ENCODE results near the gene FAM118B. TPM values are rescaled to one million over a fixed set of nuclear protein-coding genes. Genes with fewer than 3 reads are reported as not detected.

Gene FAM118B
- total RNA-seq, 1 experiment from 2014 or later, result 41.6 TPM

DNA sequence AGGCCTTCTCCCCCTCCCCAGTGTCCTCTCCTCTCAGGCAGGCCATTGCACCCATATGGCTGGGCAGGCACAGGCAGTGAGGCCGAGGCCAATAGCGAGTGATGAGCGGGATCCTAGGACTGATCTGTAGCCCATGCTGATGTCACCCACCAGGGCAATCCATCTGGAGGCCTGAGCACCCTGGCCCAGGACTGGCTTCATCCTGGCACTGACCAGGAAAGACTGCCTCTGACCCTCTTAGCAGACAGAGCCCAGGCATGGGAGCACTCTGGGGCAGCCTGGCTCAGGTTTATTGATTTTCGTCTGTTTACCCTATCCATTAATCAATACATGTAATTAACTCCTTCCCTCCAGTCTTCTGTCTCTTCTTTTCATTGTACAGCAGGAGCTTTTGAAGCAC, 66.2 kb downstream of the FAM118B start:
- Histone ChIP-seq H3K27me3 (ENCODE audit: control insufficient read depth, insufficient read depth, low read length) (no peaks in the 10 kb centered on the region), H3K4me1 (ENCODE audit: control insufficient read depth, insufficient read depth, low read length) (peaks cover 6% of the 10 kb centered on the region; the same call in 1 of the 2 replicates), H3K4me3 (ENCODE audit: low read depth in 2 of 2, low read length in 2 of 2) (no peak overlapping the region), H3K9me3 (ENCODE audit: control insufficient read depth, insufficient read depth, low read depth, low read length) (no peaks in the 10 kb centered on the region), H3K27ac (ENCODE audit: low read length) (no peak overlapping the region), H3K36me3 (ENCODE audit: control insufficient read depth, insufficient read depth, low read length) (peaks cover 7% of the 10 kb centered on the region; the same call in 1 of the 2 replicates)
- CTCF ChIA-PET, result no interaction called here
- in situ Hi-C loops (cut with HindIII; ENCODE audit: low pct_unique_long_range_greater_than_20kb, low sequenced_read_pairs), result no loop called here
- no peak for ATAC-seq
- intact Hi-C loops (cut with micrococcal nuclease; ENCODE audit: unreplicated experiment), result no loop called here
- TF ChIP-seq SIN3A (IDR thresholded peaks at IDR 0.05; ENCODE audit: borderline replicate concordance, insufficient read depth, low read depth, low read length) (no peak), TCF7L2 (IDR thresholded peaks at IDR 0.05; ENCODE audit: low read depth, low read length) (no peak), POLR2AphosphoS5 (IDR thresholded peaks at IDR 0.05; ENCODE audit: low read depth, low read length) (no peak)
- TF ChIP-seq, protein P1, sequence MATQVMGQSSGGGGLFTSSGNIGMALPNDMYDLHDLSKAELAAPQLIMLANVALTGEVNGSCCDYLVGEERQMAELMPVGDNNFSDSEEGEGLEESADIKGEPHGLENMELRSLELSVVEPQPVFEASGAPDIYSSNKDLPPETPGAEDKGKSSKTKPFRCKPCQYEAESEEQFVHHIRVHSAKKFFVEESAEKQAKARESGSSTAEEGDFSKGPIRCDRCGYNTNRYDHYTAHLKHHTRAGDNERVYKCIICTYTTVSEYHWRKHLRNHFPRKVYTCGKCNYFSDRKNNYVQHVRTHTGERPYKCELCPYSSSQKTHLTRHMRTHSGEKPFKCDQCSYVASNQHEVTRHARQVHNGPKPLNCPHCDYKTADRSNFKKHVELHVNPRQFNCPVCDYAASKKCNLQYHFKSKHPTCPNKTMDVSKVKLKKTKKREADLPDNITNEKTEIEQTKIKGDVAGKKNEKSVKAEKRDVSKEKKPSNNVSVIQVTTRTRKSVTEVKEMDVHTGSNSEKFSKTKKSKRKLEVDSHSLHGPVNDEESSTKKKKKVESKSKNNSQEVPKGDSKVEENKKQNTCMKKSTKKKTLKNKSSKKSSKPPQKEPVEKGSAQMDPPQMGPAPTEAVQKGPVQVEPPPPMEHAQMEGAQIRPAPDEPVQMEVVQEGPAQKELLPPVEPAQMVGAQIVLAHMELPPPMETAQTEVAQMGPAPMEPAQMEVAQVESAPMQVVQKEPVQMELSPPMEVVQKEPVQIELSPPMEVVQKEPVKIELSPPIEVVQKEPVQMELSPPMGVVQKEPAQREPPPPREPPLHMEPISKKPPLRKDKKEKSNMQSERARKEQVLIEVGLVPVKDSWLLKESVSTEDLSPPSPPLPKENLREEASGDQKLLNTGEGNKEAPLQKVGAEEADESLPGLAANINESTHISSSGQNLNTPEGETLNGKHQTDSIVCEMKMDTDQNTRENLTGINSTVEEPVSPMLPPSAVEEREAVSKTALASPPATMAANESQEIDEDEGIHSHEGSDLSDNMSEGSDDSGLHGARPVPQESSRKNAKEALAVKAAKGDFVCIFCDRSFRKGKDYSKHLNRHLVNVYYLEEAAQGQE (IDR thresholded peaks at IDR 0.05; ENCODE audit: insufficient read depth in 1 of 2, low read depth in 2 of 2, low read length in 1 of 2), result no peak
- TF ChIP-seq, protein P2, sequence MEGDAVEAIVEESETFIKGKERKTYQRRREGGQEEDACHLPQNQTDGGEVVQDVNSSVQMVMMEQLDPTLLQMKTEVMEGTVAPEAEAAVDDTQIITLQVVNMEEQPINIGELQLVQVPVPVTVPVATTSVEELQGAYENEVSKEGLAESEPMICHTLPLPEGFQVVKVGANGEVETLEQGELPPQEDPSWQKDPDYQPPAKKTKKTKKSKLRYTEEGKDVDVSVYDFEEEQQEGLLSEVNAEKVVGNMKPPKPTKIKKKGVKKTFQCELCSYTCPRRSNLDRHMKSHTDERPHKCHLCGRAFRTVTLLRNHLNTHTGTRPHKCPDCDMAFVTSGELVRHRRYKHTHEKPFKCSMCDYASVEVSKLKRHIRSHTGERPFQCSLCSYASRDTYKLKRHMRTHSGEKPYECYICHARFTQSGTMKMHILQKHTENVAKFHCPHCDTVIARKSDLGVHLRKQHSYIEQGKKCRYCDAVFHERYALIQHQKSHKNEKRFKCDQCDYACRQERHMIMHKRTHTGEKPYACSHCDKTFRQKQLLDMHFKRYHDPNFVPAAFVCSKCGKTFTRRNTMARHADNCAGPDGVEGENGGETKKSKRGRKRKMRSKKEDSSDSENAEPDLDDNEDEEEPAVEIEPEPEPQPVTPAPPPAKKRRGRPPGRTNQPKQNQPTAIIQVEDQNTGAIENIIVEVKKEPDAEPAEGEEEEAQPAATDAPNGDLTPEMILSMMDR (IDR thresholded peaks at IDR 0.05), result no peak
- DNase-seq (ENCODE audit: low read depth, low spot score), result no peak
- BruUV-seq (replicated peaks), result no TSS peak
- POLR2A ChIA-PET, result no interaction called here

DNA sequence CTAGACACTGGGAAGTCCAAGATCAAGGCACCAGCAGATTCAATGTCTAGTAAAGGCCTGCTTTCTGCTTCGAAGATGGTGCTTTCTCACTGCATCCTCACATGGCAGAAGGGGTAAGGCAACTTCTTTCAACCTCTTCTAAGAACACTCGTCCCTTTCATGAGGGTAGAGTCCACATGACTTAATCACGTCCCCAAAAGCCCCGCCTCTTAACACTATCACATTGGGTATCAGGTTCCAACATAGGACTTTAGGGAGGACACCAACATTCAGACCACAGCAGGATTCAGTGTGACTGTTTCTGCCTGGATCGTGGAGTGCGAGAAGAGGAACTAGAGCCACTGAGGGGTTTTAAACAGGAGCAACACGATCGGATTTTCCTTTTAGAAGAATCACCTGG, 67.6 kb downstream of the FAM118B start:
- intact Hi-C loops (cut with micrococcal nuclease; ENCODE audit: unreplicated experiment) (no loop called here), in situ Hi-C loops (cut with HindIII; ENCODE audit: low pct_unique_long_range_greater_than_20kb, low sequenced_read_pairs) (no loop called here)
- ATAC-seq (no peak), DNase-seq (ENCODE audit: low read depth, low spot score) (no peak)
- ChIA-PET CTCF (no interaction called here), POLR2A (no interaction called here)
- H3K27ac ChIP-seq (ENCODE audit: low read length), result no peak overlapping the region
- no peaks in the 10 kb centered on the region for H3K9me3 ChIP-seq (ENCODE audit: control insufficient read depth, insufficient read depth, low read depth, low read length)
- H3K4me3 ChIP-seq (ENCODE audit: low read depth in 2 of 2, low read length in 2 of 2), result no peak overlapping the region
- peaks cover 6% of the 10 kb centered on the region; the same call in 1 of the 2 replicates for H3K4me1 ChIP-seq (ENCODE audit: control insufficient read depth, insufficient read depth, low read length)
- peaks cover 10% of the 10 kb centered on the region; the same call in 1 of the 2 replicates for H3K36me3 ChIP-seq (ENCODE audit: control insufficient read depth, insufficient read depth, low read length)
- H3K27me3 ChIP-seq (ENCODE audit: control insufficient read depth, insufficient read depth, low read length), result no peaks in the 10 kb centered on the region
- BruUV-seq (replicated peaks), result no TSS peak
- TF ChIP-seq SIN3A (IDR thresholded peaks at IDR 0.05; ENCODE audit: borderline replicate concordance, insufficient read depth, low read depth, low read length) (no peak), POLR2AphosphoS5 (IDR thresholded peaks at IDR 0.05; ENCODE audit: low read depth, low read length) (no peak), TCF7L2 (IDR thresholded peaks at IDR 0.05; ENCODE audit: low read depth, low read length) (no peak)
- TF ChIP-seq, protein P2 (IDR thresholded peaks at IDR 0.05), result no peak
- TF ChIP-seq, protein P1 (IDR thresholded peaks at IDR 0.05; ENCODE audit: insufficient read depth in 1 of 2, low read depth in 2 of 2, low read length in 1 of 2), result no peak

All from Panc1 (cell line).